GM20431 (cell line): ENCODE results near the gene SLIT3.

ENCODE experiments used
- in situ Hi-C: fragments of 300-500 bp; cut with MseI, MboI; formaldehyde crosslinking; loops from one replicate; pipeline ENCODE4 v1.15.0; 2020; ENCODE audit warnings: low sequenced_read_pairs; ENCODE audit not compliant: unreplicated experiment

Gene SLIT3

GRCh38 chr5:168960497-168960896 lies 340.4 kb downstream of the SLIT3 start:
- in situ Hi-C loops: no loop called here

- in situ Hi-C loops: no loop called here
Observed at GRCh38 chr5:168953351-168953750, 347.6 kb downstream of the SLIT3 start.

- in situ Hi-C loops: no loop called here
Observed at GRCh38 chr5:168952196-168952595, 348.7 kb downstream of the SLIT3 start.

- in situ Hi-C loops: no loop called here
Observed at GRCh38 chr5:168951769-168952168, 349.2 kb downstream of the SLIT3 start.

GRCh38 chr5:168951356-168951755 lies 349.6 kb downstream of the SLIT3 start:
- in situ Hi-C loops: no loop called here

- in situ Hi-C loops: no loop called here
Observed at GRCh38 chr5:168950241-168950951, 350.5 kb downstream of the SLIT3 start.

- in situ Hi-C loops: no loop called here
Observed at GRCh38 chr5:168948746-168949145, 352.2 kb downstream of the SLIT3 start.

GRCh38 chr5:168947212-168947868 lies 353.6 kb downstream of the SLIT3 start:
- in situ Hi-C loops: no loop called here

GRCh38 chr5:168946363-168946762 lies 354.6 kb downstream of the SLIT3 start:
- in situ Hi-C loops: no loop called here

GRCh38 chr5:168944004-168944403 lies 356.9 kb downstream of the SLIT3 start:
- in situ Hi-C loops: no loop called here

- in situ Hi-C loops: no loop called here
Observed at GRCh38 chr5:168943091-168943884, 357.7 kb downstream of the SLIT3 start.

GRCh38 chr5:168941901-168942300 lies 359.0 kb downstream of the SLIT3 start:
- in situ Hi-C loops: no loop called here

- in situ Hi-C loops: no loop called here
Observed at GRCh38 chr5:168940712-168941111, 360.2 kb downstream of the SLIT3 start.

- in situ Hi-C loops: no loop called here
Observed at GRCh38 chr5:168939887-168940544, 360.9 kb downstream of the SLIT3 start.

GRCh38 chr5:168939156-168939800 lies 361.7 kb downstream of the SLIT3 start:
- in situ Hi-C loops: no loop called here

- in situ Hi-C loops: no loop called here
Observed at GRCh38 chr5:168936511-168936910, 364.4 kb downstream of the SLIT3 start.

- in situ Hi-C loops: no loop called here
Observed at GRCh38 chr5:168935183-168935582, 365.8 kb downstream of the SLIT3 start.

- in situ Hi-C loops: no loop called here
Observed at GRCh38 chr5:168934169-168934568, 366.8 kb downstream of the SLIT3 start.

GRCh38 chr5:168932400-168933189 lies 368.3 kb downstream of the SLIT3 start:
- in situ Hi-C loops: no loop called here
